ENCODE results near the gene GLRX5. TPM values are rescaled to one million over a fixed set of nuclear protein-coding genes. Genes with fewer than 3 reads are reported as not detected.

The GLRX5 gene
- total RNA-seq, 1 donor from 2014 or later, result 48.9 TPM

- Mint-ChIP-seq H3K4me1 (ENCODE audit: low read depth) (peaks cover 75% of the 10 kb centered on the region), H3K27ac (peak overlapping the region; percentile 94), H3K9me3 (no peaks in the 10 kb centered on the region), H3K27me3 (ENCODE audit: insufficient read depth) (no peaks in the 10 kb centered on the region), H3K4me3 (peak overlapping the region; percentile 93), H3K36me3 (ENCODE audit: low read depth) (peaks cover 15% of the 10 kb centered on the region)
- intact Hi-C loops (cut with micrococcal nuclease), result loop anchor here (5.0 kb wide), 2 partner anchors 358 to 847 kb away; partner anchors contain the start of genes ATG2B, DICER1 and GSKIP
- no peak for DNase-seq (ENCODE audit: low spot score)
Observed at GRCh38 chr14:95515080-95515489, 19.8 kb upstream of the GLRX5 start.

GRCh38 chr14:95515596-95516552, 19.0 kb upstream of the GLRX5 start:
- Mint-ChIP-seq H3K36me3 (ENCODE audit: low read depth) (peaks cover 13% of the 10 kb centered on the region), H3K4me1 (ENCODE audit: low read depth) (peaks cover 76% of the 10 kb centered on the region), H3K27ac (peak overlapping the region; percentile 94), H3K4me3 (peak overlapping the region; percentile 93), H3K27me3 (ENCODE audit: insufficient read depth) (no peaks in the 10 kb centered on the region), H3K9me3 (no peaks in the 10 kb centered on the region)
- DNase-seq (ENCODE audit: low spot score), result peak; percentile 86
- intact Hi-C loops (cut with micrococcal nuclease), result loop anchor here (1.0 to 5.0 kb wide), 6 partner anchors 11 to 846 kb away; partner anchors contain the start of genes ATG2B, DICER1 and GSKIP

- H3K27me3 Mint-ChIP-seq (ENCODE audit: insufficient read depth), result no peaks in the 10 kb centered on the region
- intact Hi-C loops (cut with micrococcal nuclease), result loop anchor here (1.0 to 5.0 kb wide), 6 partner anchors 11 to 846 kb away; partner anchors contain the start of genes ATG2B, DICER1 and GSKIP
- H3K4me1 Mint-ChIP-seq (ENCODE audit: low read depth), result peaks cover 76% of the 10 kb centered on the region
Observed at GRCh38 chr14:95516554-95517181, 18.2 kb upstream of the GLRX5 start, which contains the start of gene SYNE3. Gene SYNE3 (minus strand): TSS chr14:95516650. CDS start chr14:95475821, 40,829 bp downstream.

GRCh38 chr14:95518045-95518751, 16.7 kb upstream of the GLRX5 start:
- peaks cover 82% of the 10 kb centered on the region for H3K4me1 Mint-ChIP-seq (ENCODE audit: low read depth)
- H3K27ac Mint-ChIP-seq, result peak overlapping the region; percentile 97
- no peaks in the 10 kb centered on the region for H3K27me3 Mint-ChIP-seq (ENCODE audit: insufficient read depth)
- peak overlapping the region; percentile 83 for H3K4me3 Mint-ChIP-seq
- no peak for DNase-seq (ENCODE audit: low spot score)
- peaks cover 6% of the 10 kb centered on the region for H3K36me3 Mint-ChIP-seq (ENCODE audit: low read depth)
- intact Hi-C loops (cut with micrococcal nuclease), result loop anchor here (5.0 kb wide), 2 partner anchors 361 to 844 kb away; partner anchors contain the start of genes ATG2B, DICER1 and GSKIP
- no peaks in the 10 kb centered on the region for H3K9me3 Mint-ChIP-seq

More at GRCh38 chr14:95516554-95517181, 18.2 kb upstream of the GLRX5 start, which contains the start of gene SYNE3:
- H3K27ac Mint-ChIP-seq, result peak within 1 kb of the TSS; percentile 97
- peak; percentile 68 for DNase-seq (ENCODE audit: low spot score)
- H3K36me3 Mint-ChIP-seq (ENCODE audit: low read depth), result peaks cover 12% of the 10 kb centered on the region
- H3K9me3 Mint-ChIP-seq, result no peaks in the 10 kb centered on the region
- H3K4me3 Mint-ChIP-seq, result peak within 1 kb of the TSS; percentile 93

- Mint-ChIP-seq H3K27me3 (ENCODE audit: insufficient read depth) (no peaks in the 10 kb centered on the region), H3K9me3 (no peaks in the 10 kb centered on the region), H3K27ac (peak overlapping the region; percentile 97), H3K4me1 (ENCODE audit: low read depth) (peaks cover 85% of the 10 kb centered on the region), H3K36me3 (ENCODE audit: low read depth) (peaks cover 6% of the 10 kb centered on the region), H3K4me3 (peak overlapping the region; percentile 68)
- DNase-seq (ENCODE audit: low spot score), result peak; percentile 64
- intact Hi-C loops (cut with micrococcal nuclease), result loop anchor here (1.0 to 5.0 kb wide), 6 partner anchors 39 to 1557 kb away; partner anchors contain the start of genes ATG2B, DICER1, GSKIP and PAPOLA
Observed at GRCh38 chr14:95519699-95520098, 15.2 kb upstream of the GLRX5 start.

- intact Hi-C loops (cut with micrococcal nuclease), result loop anchor here (5.0 kb wide), 3 partner anchors 982 to 1558 kb away; partner anchors contain the start of gene PAPOLA
- Mint-ChIP-seq H3K27me3 (ENCODE audit: insufficient read depth) (no peaks in the 10 kb centered on the region), H3K9me3 (no peaks in the 10 kb centered on the region), H3K4me1 (ENCODE audit: low read depth) (peaks cover 86% of the 10 kb centered on the region), H3K4me3 (peak overlapping the region; percentile 68), H3K36me3 (ENCODE audit: low read depth) (peaks cover 5% of the 10 kb centered on the region), H3K27ac (peak overlapping the region; percentile 97)
- DNase-seq (ENCODE audit: low spot score), result no peak
Observed at GRCh38 chr14:95520346-95520745, 14.5 kb upstream of the GLRX5 start.

GRCh38 chr14:95521001-95521400, 13.8 kb upstream of the GLRX5 start:
- intact Hi-C loops (cut with micrococcal nuclease), result loop anchor here (5.0 kb wide), 3 partner anchors 981 to 1559 kb away; partner anchors contain the start of gene PAPOLA

GRCh38 chr14:95522116-95522515, 12.7 kb upstream of the GLRX5 start:
- Mint-ChIP-seq H3K9me3 (no peaks in the 10 kb centered on the region), H3K4me3 (peak overlapping the region; percentile 25), H3K36me3 (ENCODE audit: low read depth) (peaks cover 3% of the 10 kb centered on the region), H3K27me3 (ENCODE audit: insufficient read depth) (no peaks in the 10 kb centered on the region), H3K27ac (peak overlapping the region; percentile 97), H3K4me1 (ENCODE audit: low read depth) (peaks cover 94% of the 10 kb centered on the region)
- intact Hi-C loops (cut with micrococcal nuclease), result loop anchor here (2.0 to 5.0 kb wide), 4 partner anchors 261 to 1560 kb away; partner anchors contain the start of gene PAPOLA
- no peak for DNase-seq (ENCODE audit: low spot score)

More at GRCh38 chr14:95521001-95521400, 13.8 kb upstream of the GLRX5 start:
- no peak for DNase-seq (ENCODE audit: low spot score)
- Mint-ChIP-seq H3K9me3 (no peaks in the 10 kb centered on the region), H3K4me3 (no peak overlapping the region), H3K4me1 (ENCODE audit: low read depth) (peaks cover 86% of the 10 kb centered on the region), H3K36me3 (ENCODE audit: low read depth) (peaks cover 3% of the 10 kb centered on the region), H3K27me3 (ENCODE audit: insufficient read depth) (no peaks in the 10 kb centered on the region), H3K27ac (no peak overlapping the region)

GRCh38 chr14:95522556-95522955, 12.3 kb upstream of the GLRX5 start:
- Mint-ChIP-seq H3K9me3 (no peaks in the 10 kb centered on the region), H3K27ac (peak overlapping the region; percentile 97), H3K27me3 (ENCODE audit: insufficient read depth) (no peaks in the 10 kb centered on the region), H3K36me3 (ENCODE audit: low read depth) (peaks cover 4% of the 10 kb centered on the region), H3K4me1 (ENCODE audit: low read depth) (peaks cover 94% of the 10 kb centered on the region), H3K4me3 (peak overlapping the region; percentile 73)
- intact Hi-C loops (cut with micrococcal nuclease), result loop anchor here (2.0 to 5.0 kb wide), 4 partner anchors 262 to 1560 kb away; partner anchors contain the start of gene PAPOLA
- no peak for DNase-seq (ENCODE audit: low spot score)

GRCh38 chr14:95523051-95523814, 11.6 kb upstream of the GLRX5 start:
- intact Hi-C loops (cut with micrococcal nuclease), result loop anchor here (1.0 to 5.0 kb wide), 9 partner anchors 11 to 1561 kb away; partner anchors contain the start of gene PAPOLA
- DNase-seq (ENCODE audit: low spot score), result peak; percentile 45
- H3K4me1 Mint-ChIP-seq (ENCODE audit: low read depth), result peaks cover 89% of the 10 kb centered on the region
- peaks cover 4% of the 10 kb centered on the region for H3K36me3 Mint-ChIP-seq (ENCODE audit: low read depth)
- H3K27ac Mint-ChIP-seq, result peak overlapping the region; percentile 97
- no peaks in the 10 kb centered on the region for H3K9me3 Mint-ChIP-seq
- H3K4me3 Mint-ChIP-seq, result peak overlapping the region; percentile 73
- H3K27me3 Mint-ChIP-seq (ENCODE audit: insufficient read depth), result no peaks in the 10 kb centered on the region

GRCh38 chr14:95523815-95524448, 10.9 kb upstream of the GLRX5 start:
- peak overlapping the region; percentile 73 for H3K4me3 Mint-ChIP-seq
- H3K9me3 Mint-ChIP-seq, result no peaks in the 10 kb centered on the region
- intact Hi-C loops (cut with micrococcal nuclease), result loop anchor here (1.0 to 5.0 kb wide), 9 partner anchors 10 to 1562 kb away; partner anchors contain the start of gene PAPOLA
- H3K36me3 Mint-ChIP-seq (ENCODE audit: low read depth), result peaks cover 5% of the 10 kb centered on the region
- DNase-seq (ENCODE audit: low spot score), result no peak
- H3K27ac Mint-ChIP-seq, result peak overlapping the region; percentile 97
- no peaks in the 10 kb centered on the region for H3K27me3 Mint-ChIP-seq (ENCODE audit: insufficient read depth)
- peaks cover 82% of the 10 kb centered on the region for H3K4me1 Mint-ChIP-seq (ENCODE audit: low read depth)
